OCI-LY7 (cell line): Measurements from ENCODE around the gene MEIG1. TPM values are rescaled to one million over a fixed set of nuclear protein-coding genes. Genes with fewer than 3 reads are reported as not detected.

Experiments used
- BruUV-seq: library from RNA; stranded (reverse); fragments of 400-500 nt; replicated peaks from 2 replicates; lab custom pipeline; 2021; lab: Mats Ljungman, UMichigan
- CTCF ChIA-PET: fragments of 300-600 bp; sonication (Branson Sonifier 250); formaldehyde crosslinking; loops from one replicate; lab custom pipeline; 2022; ENCODE audit warnings: antibody characterized with exemption; ENCODE audit not compliant: unreplicated experiment; lab: Charles Lee
- POLR2A ChIA-PET: fragments of 300-600 bp; sonication (Branson Sonifier 250); formaldehyde crosslinking; loops from one replicate; lab custom pipeline; 2022; ENCODE audit warnings: antibody characterized with exemption; lab: Charles Lee
- DNase-seq: peaks from one replicate; pipeline ENCODE4 v3.0.0-alpha.2; 2015; ENCODE audit warnings: low spot score
- H2AFZ ChIP-seq: fragments of 200-600 bp; sonication (generic), shearing (Covaris generic); 2 replicates; pipeline ENCODE4 v1.6.1; 2014; ENCODE audit warnings: mild to moderate bottlenecking, antibody characterized with exemption, low read length, moderate library complexity
- H3K27ac ChIP-seq: fragments of 200-600 bp; sonication (generic); 2 replicates; pipeline ENCODE4 v1.5.1; 2014; ENCODE audit warnings: mixed run types, low read depth, mild to moderate bottlenecking, moderate library complexity, low read length, inconsistent platforms; ENCODE audit not compliant: poor library complexity, severe bottlenecking
- H3K36me3 ChIP-seq: fragments of 200-600 bp; sonication (generic); 2 replicates; pipeline ENCODE4 v1.6.1; 2014; ENCODE audit warnings: mild to moderate bottlenecking, antibody characterized with exemption, low read length, moderate library complexity, mixed read lengths; ENCODE audit not compliant: insufficient read depth
- H3K4me1 ChIP-seq: fragments of 200-600 bp; sonication (generic); 2 replicates; pipeline ENCODE4 v1.5.1; 2014; ENCODE audit warnings: mild to moderate bottlenecking, low read length; ENCODE audit not compliant: insufficient read depth, poor library complexity, severe bottlenecking
- H3K4me2 ChIP-seq: fragments of 200-600 bp; sonication (generic); 2 replicates; pipeline ENCODE4 v1.6.1; 2014; ENCODE audit warnings: mild to moderate bottlenecking, low read length
- H3K4me3 ChIP-seq: fragments of 200-600 bp; sonication (generic); 2 replicates; pipeline ENCODE4 v1.5.1; 2014; ENCODE audit warnings: mild to moderate bottlenecking, low read depth, low read length; ENCODE audit not compliant: poor library complexity, severe bottlenecking
- H3K79me2 ChIP-seq: fragments of 200-600 bp; sonication (generic); 2 replicates; pipeline ENCODE4 v1.6.1; 2016; ENCODE audit warnings: low read depth, mild to moderate bottlenecking, low read length, moderate library complexity, mixed read lengths; ENCODE audit not compliant: insufficient read depth
- H3K9me2 ChIP-seq: fragments of 200-600 bp; sonication (generic); 2 replicates; pipeline ENCODE4 v1.6.1; 2016; ENCODE audit warnings: mild to moderate bottlenecking, low read length, mixed read lengths; ENCODE audit not compliant: insufficient read depth
- H3K9me3 ChIP-seq: fragments of 200-600 bp; sonication (generic); 2 replicates; pipeline ENCODE4 v1.6.1; 2014; ENCODE audit warnings: mild to moderate bottlenecking, mixed run types, low read length, mixed read lengths
- H4K20me1 ChIP-seq: fragments of 200-600 bp; sonication (generic); 2 replicates; pipeline ENCODE4 v1.6.1; 2014; ENCODE audit warnings: mild to moderate bottlenecking, antibody characterized with exemption, low read length, moderate library complexity, mixed read lengths; ENCODE audit not compliant: insufficient read depth
- CTCF ChIP-seq: fragments of 200-600 bp; sonication (generic); conservative IDR thresholded peaks from 2 replicates; pipeline ENCODE4 v1.5.1; 2014; ENCODE audit warnings: mild to moderate bottlenecking, antibody characterized with exemption, low read length, moderate library complexity, mixed read lengths
- EZH2phosphoT487 ChIP-seq: fragments of 200-600 bp; sonication (generic); IDR thresholded peaks from 2 replicates; pipeline ENCODE4 v1.6.1; 2018; ENCODE audit warnings: low read depth, borderline replicate concordance, mild to moderate bottlenecking, mixed run types, antibody characterized with exemption, low read length, moderate library complexity, mixed read lengths
- intact Hi-C: fragments of 100-400 bp; cut with micrococcal nuclease; formaldehyde crosslinking; loops from one replicate; pipeline ENCODE4 v1.10.0; 2022; ENCODE audit not compliant: unreplicated experiment
- total RNA-seq, 2 experiments: library from RNA; depleted of rRNA in 1 of 2; stranded (reverse); fragments of >200 nt in 1 of 2; shearing (Covaris generic) in 1 of 2; gene quantifications; 2 replicates each; pipeline ENCODE4 v1.2.3, GENCODE V29; 2014 to 2022

MEIG1 gene
- total RNA-seq, 2 experiments from 2014 or later: 1.1 to 2.7 TPM

GRCh38 chr10:14954001-14954770 is 5.0 kb upstream of the MEIG1 start, which contains the start of gene DCLRE1C:
TSS of gene DCLRE1C (minus strand) at chr10:14954096. CDS start at chr10:14954010, 86 bp downstream.
- no peak for TF ChIP-seq EZH2phosphoT487
- TF ChIP-seq CTCF: no peak
- Histone ChIP-seq H3K4me2 (peak within 1 kb of the TSS; percentile 97), H3K79me2 (peaks cover 42% of the 10 kb centered on the region), H3K9me2 (no peaks in the 10 kb centered on the region), H3K36me3 (peaks cover 34% of the 10 kb centered on the region), H3K4me1 (peaks cover 57% of the 10 kb centered on the region), H3K9me3 (no peaks in the 10 kb centered on the region), H3K27ac (peak within 1 kb of the TSS; percentile 96), H2AFZ (peak within 1 kb of the TSS; percentile 44; the same call in 1 of the 2 replicates), H4K20me1 (peaks cover 13% of the 10 kb centered on the region), H3K4me3 (peak within 1 kb of the TSS; percentile 83)
- intact Hi-C loops: loop anchor here (1.0 to 10.0 kb wide), 7 partner anchors 76 to 1609 kb away; partner anchors contain the start of genes CDNF, HSPA14, MSANTD7 and RPP38
- TSS peak; percentile 92 for BruUV-seq
- peak; percentile 97 for DNase-seq
- ChIA-PET CTCF (interaction anchor here (1.8 kb wide), 1 partner anchor 76 kb away, joined by 6 read pairs; the partner anchor contains the start of gene SUV39H2), POLR2A (interaction anchor here (1.0 to 1.6 kb wide), 4 partner anchors 73 to 133 kb away, joined by 3 to 6 read pairs (median 4); partner anchors contain the start of genes CDNF, HSPA14 and MSANTD7)

- Histone ChIP-seq H3K36me3 (peaks cover 26% of the 10 kb centered on the region), H3K4me3 (peak overlapping the region; percentile 83), H3K4me1 (peaks cover 57% of the 10 kb centered on the region), H3K27ac (peak overlapping the region; percentile 96), H3K4me2 (peak overlapping the region; percentile 97), H2AFZ (no peak overlapping the region), H3K9me3 (no peaks in the 10 kb centered on the region), H3K79me2 (peaks cover 35% of the 10 kb centered on the region), H4K20me1 (peaks cover 8% of the 10 kb centered on the region; the same call in 1 of the 2 replicates), H3K9me2 (no peaks in the 10 kb centered on the region)
- ChIA-PET POLR2A (interaction anchor here (0.6 to 1.6 kb wide), 4 partner anchors 16 to 117 kb away, joined by 3 to 6 read pairs (median 4); partner anchors contain the start of genes CDNF, HSPA14 and MSANTD7), CTCF (no interaction called here)
- no peak for DNase-seq
- TF ChIP-seq CTCF (no peak), EZH2phosphoT487 (no peak)
- no TSS peak for BruUV-seq
- intact Hi-C loops: loop anchor here (1.0 to 10.0 kb wide), 7 partner anchors 77 to 1610 kb away; partner anchors contain the start of genes CDNF, HSPA14, MSANTD7 and RPP38
Observed at GRCh38 chr10:14954934-14955333, 4.3 kb upstream of the MEIG1 start.
